Keratinocyte (primary cell): ENCODE results near the gene IER3.
A peak's percentile ranks its signal among the peaks of the same experiment; 100 is the strongest.

Experiments
- CTCF ChIP-seq, 3 experiments: IDR thresholded peaks in 1 of 3; conservative IDR thresholded peaks in 1 of 3; optimal IDR thresholded peaks in 1 of 3; 2 replicates in 2 of 3; 3 replicates in 1 of 3; pipeline versions ENCODE3 to v1.5.1; 2011; ENCODE audit warnings: low read length in 3 of 3, mild to moderate bottlenecking in 3 of 3, moderate library complexity in 2 of 3, control low read depth in 1 of 3, inconsistent platforms in 1 of 3; ENCODE audit not compliant: insufficient read depth in 2 of 3; ENCODE audit errors: extremely low read depth in 1 of 3
- EZH2 ChIP-seq: IDR thresholded peaks from one replicate; pipeline ENCODE4 v1.6.1; 2012; ENCODE audit warnings: inconsistent platforms, mild to moderate bottlenecking, low read length, moderate library complexity

DNA sequence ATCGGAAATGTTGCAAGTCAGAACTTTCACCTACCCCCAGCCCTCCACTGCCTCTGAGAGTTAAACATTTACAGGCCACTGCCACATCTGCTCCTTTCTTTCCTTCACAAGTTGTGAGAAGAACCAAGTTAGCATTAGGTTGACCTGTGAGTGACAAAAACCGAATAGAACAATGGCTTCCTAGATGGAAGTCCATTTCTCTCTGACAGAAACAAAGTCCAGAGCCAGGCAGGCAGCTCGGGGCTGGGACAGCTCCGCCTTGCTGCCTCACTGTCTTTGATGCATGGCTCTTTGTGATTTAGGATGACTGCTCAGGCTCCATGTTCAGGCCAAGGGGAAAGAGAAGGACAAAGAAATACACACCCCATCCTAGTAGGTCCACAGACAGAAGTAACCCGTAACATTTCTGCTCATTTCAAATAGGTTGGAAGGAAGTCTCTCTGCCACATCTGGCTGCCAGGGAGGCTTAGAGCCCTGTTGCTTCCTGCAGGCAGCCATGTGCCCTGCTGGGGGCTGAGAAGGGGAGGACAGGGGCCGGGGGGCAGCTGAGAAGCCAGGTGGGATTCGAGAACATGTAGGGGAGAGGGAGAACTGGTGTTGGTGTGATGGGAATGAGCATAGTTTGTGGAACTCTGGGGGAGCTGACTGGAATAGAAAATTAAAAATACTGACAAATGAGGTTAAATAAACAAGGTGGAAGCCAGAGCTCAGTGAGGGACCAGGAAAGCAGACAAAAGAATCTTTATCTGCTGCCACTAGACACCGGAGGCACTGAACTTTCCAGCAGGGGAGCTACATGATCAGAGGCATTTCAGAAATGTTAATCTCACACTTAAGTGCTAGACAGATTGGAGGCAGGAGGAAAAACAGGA lies 19.5 kb upstream of the IER3 start:
- TF ChIP-seq CTCF (optimal IDR thresholded peaks at IDR 0.05 in 1 of 3, IDR thresholded peaks at IDR 0.05 in 1 of 3, conservative IDR thresholded peaks at IDR 0.05 in 1 of 3; ENCODE audit: extremely low read depth in 1 of 3, insufficient read depth in 2 of 3, low read length in 3 of 3) (peak in 1 of 3 experiments; percentile 20), EZH2 (no peak)
